GM21390 (cell line): ENCODE data around the gene ENTPD7.

Experiments
- ATAC-seq: cut with Tn5 transposase; IDR thresholded peaks from one replicate; pipeline ENCODE4 v1.9.1; 2021; ENCODE audit not compliant: unreplicated experiment

ENTPD7 gene

DNA sequence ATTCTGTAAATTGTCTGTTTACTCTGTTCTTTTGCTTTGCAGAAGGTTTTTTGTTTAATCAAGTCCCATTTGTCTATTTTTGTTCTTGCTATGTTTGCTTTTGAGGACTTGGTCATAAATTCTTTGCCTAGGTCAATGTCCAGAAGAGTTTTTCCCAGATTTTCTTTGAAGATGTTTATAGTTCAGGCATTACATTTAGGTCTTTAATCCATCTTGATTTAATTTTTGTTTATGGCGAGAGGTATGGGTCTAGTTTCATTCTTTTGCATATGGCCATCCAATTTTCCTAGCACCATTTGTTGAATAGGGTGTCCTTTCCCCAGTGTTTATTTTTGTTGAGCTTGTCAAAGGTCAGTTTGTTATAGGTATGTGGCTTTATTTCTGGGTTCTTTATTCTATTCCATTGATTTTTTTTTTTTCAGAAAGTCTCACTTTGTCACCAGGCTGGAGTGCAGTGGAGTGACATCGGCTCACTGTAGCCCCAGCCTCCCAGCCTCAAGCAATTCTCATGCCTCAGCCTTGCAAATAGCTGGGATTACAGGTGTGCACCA is 11.6 kb upstream of the ENTPD7 start:
- ATAC-seq: no peak

DNA sequence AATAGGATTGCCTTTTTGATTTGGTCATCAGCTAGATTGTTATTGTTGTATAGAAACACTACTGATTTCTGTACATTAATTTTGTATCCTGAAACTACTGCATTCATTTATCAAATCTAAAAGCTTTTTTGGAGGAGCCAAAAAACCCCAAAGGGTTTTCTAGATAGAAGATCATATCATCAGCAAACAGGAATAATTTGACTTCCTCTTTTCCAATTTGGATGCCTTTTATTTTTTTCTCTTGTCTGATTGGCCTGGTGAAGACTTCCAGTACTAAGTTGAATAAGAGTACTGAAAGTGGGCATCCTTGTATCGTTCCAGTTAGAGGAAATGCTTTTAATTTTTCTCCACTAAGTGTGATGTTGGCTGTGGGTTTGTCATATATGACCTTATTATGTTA is 10.6 kb upstream of the ENTPD7 start:
- ATAC-seq: no peak

DNA sequence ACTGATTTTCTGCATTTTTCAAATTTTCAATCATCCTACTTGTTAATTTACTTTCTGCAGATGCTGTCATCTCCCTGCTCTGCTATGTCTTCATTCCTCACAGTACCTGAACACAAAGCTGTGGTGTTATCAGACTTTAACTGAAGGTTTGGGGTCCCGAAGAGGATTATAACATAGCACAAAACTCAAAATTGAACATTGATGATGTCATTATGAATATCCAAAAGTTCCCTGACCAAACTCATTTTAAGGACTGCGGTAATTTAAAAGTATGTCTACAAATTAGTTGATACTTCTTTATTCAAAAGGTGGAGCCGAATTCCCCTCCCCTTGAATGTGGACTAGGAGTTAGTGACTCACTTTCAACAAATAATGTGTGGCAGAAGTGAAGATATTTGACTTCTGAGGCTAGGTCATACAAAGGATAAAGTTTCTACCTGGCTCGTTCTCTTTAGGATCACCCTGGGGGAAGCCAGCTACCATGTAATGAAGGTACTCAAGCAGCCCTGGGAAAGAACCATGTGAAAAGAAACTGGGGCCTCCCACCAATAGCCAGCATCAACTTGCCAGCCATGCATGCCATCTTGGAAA is 6.4 kb upstream of the ENTPD7 start:
- ATAC-seq: no peak

DNA sequence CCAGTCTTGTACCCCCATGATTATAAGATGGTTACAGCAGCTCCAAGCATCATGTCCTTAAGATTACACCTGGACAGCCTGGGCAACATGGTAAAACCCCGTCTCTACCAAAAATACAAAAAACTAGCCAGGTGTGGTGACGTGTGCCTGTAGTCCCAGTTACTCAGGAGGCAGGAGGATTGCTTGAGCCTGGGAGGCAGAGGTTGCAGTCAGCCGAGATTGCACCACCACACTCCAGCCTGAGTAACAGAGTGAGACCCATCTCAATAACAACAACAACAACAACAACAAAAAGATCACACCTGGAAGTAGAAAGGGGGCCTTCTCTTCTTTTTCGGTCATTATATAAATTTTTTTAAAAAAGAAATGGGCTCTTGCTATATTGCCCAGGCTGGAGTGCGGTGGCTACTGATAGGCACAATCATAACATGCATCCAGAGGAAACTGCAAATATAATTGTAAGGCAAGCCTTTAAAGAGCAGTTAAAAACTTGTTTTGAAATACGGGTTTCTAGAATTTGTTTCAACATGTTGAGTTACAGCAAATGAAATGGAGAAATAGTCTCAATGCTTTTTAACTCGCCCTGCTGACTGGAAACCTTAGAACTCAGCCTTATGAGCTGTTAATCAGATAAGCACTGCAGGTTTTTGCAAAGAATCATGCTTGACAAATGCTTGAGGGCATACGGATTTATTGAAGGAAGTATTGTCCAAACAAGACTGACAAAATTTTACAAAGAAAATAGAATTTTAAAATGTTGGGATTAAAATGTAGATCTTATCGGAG is 4.7 kb upstream of the ENTPD7 start:
- no peak for ATAC-seq

DNA sequence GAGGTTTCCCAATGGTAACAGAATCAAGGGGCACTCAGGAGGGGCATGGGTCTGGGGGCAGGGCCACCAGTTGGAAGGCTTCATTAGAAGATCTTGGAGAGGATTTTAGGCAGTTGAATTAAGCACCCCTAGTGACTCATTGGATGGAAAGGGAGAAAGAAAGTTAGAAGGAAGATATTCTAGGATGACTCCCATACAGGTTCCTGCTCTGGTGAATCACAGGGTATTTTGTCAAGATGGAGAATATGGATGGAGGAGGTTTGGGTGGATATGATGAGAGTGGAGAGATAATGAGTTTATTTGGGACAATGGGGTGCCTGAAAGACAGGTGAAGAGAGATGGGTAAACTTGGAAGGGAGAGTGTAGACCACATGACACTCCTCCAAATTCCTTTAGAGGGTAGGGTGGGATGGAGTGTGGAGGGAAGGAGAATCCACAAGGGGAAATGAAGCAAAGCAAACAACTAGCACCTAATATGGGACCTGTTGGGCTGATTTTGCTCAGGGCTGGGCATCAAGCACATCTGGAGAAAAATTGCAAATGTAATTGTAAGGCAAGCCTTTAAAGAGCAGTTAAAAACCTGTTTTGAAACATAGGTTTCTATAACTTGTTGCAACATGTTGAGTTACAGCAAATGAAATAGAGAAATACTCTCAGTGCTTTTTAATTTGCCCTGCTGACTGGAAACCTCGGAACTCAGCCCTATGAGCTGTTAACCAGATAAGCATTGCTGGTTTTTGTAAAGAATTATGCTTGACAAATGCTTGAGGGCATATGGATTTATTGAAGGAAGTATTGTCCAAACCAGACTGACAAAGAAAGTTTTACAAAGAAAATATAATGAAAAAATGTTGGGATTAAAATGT is 2.9 kb upstream of the ENTPD7 start:
- ATAC-seq: no peak

DNA sequence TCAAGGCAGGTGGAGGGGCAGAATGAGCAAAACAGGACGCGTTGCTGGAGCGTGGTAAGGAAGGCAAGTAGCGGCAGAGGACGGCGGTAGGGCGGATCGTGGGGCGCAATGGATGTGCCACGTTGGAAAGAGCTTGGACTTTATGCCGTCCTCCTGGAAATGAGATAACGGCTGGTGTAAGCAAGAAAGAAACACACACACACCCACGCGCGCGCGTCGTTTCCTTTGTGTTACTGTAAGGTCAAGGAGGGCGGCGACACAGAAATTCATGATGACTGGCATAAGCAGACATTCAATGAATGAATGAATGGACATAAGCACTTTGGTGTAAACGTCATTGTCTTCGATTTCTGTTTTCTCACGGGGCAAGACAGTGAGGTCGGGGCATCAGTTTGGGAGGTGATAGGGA is 683 bp upstream of the ENTPD7 start:
- no peak for ATAC-seq

DNA sequence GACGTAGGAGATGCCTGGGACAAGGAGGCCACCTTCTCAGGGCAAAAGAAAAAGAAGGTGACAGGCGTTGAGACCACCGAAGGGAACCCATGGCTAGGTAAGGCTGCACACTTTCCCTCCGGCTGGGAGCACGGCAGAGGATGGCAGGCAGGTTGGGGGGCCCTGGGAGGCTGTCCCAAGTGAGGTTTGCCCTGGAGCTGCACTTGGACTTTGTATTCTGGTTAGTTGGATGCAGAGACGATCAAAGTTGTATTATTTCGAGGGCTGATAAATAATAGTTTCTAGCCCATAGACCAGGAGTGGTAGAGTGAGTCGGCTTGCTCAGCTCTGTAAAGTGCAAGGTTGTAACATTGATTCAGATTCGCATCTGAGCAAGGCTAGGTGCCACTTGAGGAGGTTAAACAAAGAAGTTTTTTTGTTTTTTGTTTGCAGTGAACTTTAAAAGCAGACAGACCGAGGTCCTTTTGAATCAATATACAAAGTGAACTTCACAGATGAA is 608 bp downstream of the ENTPD7 start:
- no peak for ATAC-seq

DNA sequence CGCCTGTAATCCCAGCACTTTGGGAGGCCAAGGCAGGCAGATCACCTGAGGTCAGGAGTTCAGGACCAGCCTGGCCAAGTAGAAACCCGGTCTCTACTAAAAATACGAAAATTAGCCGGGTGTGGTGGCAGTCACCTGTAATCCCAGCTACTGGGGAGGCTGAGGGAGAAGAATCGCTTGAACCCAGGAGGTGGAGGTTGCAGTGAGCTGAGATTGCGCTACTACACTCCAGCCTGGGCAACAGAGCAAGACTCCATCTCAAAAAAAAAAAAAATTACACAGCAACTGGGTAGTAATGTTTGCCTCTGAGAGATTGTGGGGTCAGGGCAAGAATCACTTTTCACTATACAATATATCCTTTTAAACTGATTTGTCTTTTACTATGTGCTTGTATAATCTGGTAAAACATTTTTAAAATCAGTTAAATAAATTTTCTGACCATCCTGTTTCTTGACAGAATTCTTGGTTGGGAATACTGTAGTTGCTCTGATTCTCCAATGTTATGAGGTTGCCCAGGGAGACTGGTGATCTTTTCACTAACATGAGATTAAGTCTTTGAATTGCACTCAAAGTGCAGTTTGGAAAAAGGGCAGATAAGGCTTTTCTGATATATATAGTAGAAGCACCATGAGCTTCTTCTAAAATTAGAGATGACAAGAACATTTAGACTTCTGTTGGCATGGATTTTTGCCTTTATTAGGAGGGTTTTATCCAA is 1.5 kb downstream of the ENTPD7 start:
- ATAC-seq: no peak

DNA sequence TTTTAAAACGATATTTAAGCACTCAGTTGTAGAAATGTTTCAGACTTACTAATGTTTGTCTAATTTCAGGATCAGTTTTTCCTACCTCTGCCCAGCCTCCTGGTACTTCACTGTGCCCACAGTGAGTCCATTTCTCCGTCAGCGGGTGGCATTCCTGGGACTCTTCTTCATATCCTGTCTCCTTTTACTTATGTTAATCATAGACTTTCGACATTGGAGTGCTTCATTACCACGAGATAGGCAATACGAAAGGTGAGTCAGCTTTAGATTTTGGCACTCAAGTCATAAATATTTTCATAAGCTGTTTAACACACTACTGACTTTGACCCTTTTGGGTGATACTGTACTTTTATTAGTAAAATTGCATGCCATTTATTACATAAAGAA is 2.1 kb downstream of the ENTPD7 start:
- ATAC-seq: no peak

DNA sequence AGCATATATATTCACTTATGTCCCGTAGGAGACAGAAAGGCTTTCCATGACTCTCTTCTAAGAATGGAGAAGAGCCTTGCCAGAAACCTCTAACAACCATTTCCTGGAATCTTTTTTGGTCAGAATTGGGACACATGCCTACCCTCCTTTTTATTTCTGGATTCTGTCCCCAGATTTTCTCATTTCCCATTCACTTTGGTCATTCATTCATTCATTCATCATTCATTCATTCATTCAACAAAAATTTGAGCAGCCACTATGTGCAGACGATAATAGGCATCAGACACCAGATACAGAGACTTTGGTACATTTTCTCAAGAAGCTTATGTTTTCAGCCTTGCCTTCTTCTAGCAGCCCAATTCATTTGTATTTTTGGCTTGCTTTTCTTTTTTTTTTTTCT is 6.0 kb downstream of the ENTPD7 start:
- no peak for ATAC-seq

DNA sequence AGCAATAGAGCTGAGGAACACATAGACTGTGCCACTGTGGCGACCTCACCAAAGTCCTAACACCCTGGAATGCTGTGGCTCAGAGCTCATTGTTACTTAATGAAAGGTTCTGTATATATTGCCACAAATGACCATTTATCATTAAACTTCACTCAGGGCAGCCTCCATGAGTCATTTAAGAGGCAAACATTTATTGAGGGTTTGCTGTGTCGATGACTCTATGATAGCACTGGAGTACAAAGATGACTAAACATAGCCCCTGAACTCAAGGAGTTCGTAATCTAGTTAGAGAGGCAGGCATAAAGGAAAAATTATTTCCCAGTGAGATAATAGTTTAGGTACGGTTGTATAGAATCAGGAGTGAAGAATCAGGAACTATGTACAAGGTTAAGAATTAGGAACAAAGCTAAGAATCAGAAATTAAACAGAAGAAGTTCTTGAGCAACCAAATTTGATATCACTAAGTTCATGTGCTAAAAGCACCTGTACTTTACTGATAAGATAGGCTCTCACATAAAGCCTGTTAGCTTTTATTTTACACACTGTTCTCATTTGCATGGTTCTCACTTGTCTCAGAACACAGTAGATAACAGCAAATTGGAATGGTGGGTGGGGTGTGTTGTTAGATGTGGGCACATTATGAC is 7.9 kb downstream of the ENTPD7 start:
- ATAC-seq: no peak

DNA sequence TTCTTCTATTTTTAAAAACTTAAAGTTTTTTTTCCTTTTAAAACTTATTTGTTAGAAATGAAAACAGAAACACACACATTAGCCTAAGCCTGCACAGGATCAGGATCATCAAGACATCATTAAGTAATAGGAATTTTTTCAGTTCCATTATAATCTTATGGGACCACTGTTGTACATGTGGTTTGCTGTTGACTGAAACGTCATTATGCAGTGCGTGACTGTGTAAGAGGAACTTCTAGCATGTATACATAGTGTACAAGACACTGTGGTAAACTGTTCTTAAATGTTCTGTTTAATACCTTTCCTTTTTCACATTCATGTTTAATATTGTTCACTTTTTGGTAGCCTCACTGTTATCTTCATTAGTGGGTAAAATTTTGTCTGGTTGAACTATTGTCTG is 12.1 kb downstream of the ENTPD7 start:
- ATAC-seq: no peak

DNA sequence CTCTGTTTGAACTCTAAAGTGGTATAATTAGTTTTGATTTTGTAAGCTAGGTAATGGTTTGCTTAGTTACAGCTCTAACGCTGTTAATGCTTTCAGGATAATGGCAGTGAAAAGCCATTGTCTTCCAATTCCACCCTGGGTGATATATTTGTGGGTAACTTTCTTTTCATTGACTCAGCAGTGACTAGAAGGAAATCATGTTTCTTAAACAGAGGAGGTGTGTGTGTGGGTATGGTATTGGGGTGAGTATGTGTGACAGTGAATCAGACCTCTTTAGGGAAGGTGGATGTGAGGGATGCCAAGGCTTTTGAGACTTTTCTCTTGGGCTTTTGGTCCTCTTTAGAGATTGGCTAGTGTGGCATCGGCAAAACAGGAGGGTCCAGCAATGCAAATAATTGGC is 13.6 kb downstream of the ENTPD7 start:
- no peak for ATAC-seq

DNA sequence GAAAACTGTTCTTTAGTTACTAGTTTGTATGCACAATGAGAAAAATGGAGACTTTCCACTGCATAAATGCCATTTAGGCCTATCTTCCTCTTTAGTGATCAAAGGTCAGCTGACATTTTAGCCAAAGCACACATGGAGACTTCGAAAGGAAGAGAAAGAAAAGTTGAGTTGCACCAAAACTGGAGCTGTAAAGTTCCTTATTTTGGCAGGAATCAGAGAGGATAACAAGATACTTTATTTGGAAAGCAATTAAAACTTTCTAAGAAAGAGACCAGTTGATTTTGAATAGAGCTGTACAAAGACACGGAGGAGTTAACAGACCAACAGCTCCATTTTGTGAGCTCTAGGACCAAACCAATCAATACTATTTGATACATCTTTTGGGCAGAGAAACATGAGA is 14.2 kb downstream of the ENTPD7 start:
- ATAC-seq: no peak

DNA sequence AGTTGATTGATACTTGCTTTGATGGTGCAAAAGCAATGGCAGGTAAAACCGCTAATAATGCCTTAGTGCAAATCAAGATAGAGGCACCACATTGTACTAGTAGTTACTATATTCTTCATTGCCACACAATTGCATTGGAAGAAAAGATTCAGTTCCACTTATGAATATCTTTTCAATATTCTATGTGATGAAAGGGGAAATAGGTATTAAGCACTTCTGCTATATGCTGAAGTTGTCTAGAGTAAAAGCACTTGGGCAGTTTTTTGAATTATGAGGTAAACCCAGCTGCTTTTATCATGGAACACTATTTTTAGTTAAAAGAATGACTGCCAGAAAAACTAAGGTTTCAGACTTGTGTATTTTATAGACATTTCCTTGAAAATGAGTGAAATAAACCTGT is 15.5 kb downstream of the ENTPD7 start:
- no peak for ATAC-seq

DNA sequence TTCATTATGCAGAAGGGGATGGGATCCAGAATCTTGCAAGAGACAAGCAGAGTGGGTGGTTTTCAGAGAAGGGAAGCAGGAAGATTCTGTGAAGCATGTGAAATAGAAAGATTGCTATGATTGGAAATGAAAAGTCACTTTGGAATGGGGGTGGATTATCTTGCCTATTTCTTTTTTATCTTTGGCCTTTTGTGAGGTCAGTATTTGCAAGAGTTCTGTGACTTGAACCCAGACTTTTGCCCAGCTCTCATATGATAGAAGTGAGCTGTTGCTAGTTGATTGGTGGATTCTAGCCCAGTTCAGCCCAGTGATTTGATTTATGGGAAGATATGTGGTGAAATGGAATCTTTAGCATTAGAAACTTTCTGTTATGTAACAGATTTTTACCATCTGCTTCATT is 17.1 kb downstream of the ENTPD7 start:
- no peak for ATAC-seq

DNA sequence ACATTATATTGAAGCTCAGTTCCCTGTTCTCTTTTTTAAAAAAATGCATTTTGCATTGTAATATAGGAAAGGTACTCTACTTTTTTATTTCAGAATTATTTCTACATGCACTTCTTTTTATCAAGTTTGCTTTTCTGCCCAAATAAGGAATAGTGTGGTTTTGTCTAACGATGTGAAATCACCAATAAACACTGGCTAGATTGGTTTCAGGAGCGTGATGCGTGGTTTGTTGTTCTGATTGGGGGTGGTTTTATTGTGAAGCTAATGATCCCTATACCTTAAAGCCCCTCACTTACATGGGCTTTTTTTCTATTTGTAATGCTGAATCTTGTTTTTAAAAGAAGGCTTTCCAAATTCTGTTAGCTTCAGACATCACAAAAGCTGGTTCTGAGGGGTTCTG is 17.6 kb downstream of the ENTPD7 start:
- no peak for ATAC-seq

DNA sequence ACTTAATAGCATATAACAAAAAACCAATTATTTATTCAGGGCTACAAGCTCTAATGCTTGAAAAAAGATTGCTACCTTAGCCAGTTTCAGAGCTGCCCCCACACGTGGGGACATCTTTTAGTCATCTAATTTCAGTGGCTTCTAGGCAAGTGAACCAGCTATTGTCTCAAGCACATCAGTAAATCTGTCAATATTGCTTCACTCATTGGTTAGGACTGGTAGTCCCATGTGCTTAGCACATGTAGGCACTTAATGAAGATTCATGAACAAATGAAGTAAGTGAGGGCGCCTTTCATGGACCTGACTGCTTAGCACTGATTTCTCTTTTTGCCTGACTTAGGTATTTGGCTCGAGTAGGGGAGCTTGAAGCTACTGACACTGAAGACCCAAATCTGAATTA is 19.6 kb downstream of the ENTPD7 start:
- ATAC-seq: no peak

DNA sequence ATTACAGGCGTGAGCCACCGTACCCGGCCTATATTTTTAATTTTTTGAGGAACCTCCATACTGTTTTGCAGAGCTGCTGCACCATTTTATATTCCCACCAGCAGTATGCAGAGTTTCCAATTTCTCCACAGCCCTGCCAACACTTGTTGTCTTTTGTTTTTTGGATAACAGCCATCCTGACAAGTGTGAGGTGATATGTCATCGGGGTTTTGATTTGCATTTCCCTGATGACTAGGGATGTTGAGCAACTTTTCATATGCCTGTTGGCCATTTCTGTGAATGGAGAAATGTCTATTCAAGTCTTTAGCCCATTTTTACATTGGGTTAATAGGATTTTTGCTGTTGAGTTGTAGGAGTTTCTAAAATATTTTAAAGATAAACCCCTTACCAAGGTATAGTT is 22.2 kb downstream of the ENTPD7 start:
- ATAC-seq: no peak

DNA sequence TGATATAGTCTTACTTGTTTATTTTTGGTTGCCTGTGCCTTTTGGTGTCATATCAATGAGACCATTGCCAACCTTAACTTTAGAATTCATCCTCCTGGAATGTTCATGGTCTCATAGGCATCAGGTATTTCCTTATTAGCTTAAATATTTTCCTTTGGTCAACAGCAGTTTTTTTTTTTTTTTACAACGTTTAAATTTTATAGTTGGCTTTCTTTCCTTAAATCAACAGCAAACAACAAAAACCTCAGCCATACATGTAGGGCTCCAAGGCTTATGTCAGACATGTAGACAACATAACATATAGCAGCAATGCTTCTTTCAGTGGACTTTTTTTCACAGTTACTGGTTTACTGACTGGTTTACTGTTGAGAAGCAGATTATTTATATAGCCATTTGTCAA is 22.7 kb downstream of the ENTPD7 start:
- ATAC-seq: no peak
